GM19238 (cell line): ENCODE data around the gene KRT75.

Source experiments
- DNase-seq: peaks from one replicate; pipeline ENCODE4 v3.0.0; 2011; ENCODE audit warnings: low spot score; ENCODE audit not compliant: insufficient read length

Gene KRT75

DNA sequence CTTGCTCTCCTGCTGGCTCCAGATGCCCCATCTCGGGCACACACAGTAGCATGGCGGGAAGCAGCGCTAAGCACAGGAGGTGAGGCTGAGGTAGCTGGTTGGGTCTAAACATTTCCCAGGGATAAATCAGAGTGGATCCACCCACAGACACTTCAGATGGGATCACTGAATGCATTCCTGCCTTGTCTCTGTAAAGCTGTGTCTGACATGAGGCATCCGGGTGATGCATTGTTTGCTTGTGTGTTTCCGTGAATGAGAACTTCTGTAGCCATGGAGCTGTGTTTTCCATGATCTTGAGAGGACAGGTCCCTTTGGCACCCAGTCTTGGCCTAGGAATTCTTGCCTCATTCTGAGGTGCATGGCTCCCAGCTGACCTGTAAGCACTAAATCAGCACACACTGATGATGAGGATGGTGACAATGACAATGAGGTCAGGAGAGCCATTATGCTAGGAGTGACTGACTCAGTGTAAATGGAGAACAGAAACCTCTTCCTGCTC lies 6.7 kb upstream of the KRT75 start:
- DNase-seq: no peak

DNA sequence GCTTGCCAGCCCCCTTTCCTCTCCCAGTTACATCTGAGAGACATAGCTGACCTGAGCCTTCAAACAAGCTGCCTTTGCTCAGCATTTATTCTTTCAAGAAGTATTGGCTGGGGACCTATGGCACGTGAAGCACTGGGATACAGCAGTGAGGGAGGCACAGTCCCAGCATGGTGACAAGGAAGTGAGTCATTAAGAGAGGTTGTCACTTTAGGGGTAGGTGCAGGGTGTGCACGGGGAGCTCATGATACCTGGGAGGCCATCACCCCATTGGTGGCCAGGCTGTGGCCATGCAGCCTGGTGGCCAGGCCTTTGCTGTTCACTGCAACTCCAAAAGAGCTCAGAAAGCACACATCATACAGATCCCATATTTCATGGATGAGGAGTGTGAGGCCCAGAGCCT lies 5.7 kb upstream of the KRT75 start:
- no peak for DNase-seq

DNA sequence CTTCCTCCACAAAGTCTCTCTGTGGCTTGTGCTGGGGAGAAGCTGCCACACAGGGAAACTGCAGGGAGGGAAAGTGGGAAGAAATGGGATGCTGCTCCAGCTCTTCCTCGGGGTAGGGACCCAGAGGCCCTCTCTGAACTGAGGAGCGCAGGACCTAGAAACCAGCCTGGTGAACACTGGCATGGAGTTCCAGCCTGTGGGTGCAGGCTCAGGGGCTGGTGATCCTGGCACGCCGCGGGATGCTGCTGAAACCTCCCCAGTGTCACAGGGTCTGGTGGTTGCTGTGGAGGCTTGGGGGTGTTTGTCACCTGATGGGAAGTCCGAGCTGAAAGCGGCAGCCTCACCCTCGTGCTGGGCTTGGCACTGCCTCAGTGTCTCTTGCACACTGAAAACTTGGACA lies 5.2 kb upstream of the KRT75 start:
- no peak for DNase-seq

DNA sequence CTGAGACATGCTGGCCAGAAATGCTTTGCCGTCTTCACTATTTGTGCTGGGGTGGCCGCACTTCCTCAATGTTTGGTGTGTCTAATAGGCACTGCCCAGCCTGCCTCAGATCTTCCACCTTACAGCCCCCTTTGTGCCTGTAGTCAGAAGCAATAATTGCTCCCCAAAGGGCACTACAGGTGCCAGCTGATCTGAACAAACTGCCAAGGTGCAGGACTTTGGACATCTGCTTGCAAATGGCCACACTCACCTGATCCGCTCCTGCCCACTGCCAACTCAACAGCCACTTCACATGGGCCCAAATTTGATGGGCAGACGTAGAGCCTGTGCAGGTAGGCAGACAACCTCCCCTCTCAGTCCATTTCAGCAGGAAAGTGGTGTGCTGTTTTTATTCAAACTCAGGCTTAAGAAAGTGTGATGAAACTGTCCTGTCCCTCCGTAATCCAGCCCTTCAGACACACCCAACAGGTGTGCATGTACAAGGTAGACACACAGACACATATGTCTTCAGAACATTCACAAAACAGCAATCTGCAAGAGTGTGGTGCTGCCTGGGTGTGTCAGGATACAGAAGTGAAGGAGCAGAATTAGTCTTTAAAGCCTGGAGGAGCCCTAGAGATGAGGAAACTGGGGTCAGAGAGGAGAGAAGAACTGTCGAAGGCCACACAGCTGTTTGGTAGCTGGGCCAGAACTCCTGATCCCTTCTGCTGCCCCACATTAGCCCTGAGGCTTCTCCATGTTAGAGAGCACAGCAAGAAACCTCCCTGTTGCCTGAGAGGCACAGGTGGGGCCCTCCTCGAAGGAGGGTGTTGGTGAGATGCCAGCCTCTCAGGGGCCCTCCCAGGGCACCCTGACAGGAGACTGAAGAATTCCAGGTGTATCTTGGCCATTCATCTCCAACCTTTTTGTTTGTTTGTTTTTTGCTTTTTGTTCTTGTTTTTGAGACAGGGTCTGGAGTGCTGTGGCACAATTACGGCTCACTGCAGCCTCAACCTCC lies 4.4 kb upstream of the KRT75 start:
- no peak for DNase-seq

DNA sequence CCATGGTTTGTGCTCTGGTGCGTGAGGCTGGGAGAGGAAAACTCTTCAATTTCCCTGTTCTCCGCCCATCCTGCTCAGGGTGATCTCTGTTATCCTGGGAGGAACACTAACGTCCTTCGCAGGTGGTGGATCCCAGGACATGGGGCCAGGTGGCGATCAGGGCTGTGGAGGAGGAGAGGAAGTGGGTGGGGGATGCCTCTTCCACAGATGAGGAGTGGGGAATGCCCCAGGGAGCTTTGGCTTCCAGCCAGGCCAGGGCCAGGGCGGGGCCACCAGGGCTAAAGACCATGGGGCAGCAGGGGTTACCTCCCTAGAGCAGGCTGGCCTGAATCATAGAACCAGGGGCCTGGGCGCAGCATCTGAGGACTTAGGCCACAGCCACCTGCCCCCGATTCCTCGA lies 3.3 kb upstream of the KRT75 start:
- DNase-seq: no peak

DNA sequence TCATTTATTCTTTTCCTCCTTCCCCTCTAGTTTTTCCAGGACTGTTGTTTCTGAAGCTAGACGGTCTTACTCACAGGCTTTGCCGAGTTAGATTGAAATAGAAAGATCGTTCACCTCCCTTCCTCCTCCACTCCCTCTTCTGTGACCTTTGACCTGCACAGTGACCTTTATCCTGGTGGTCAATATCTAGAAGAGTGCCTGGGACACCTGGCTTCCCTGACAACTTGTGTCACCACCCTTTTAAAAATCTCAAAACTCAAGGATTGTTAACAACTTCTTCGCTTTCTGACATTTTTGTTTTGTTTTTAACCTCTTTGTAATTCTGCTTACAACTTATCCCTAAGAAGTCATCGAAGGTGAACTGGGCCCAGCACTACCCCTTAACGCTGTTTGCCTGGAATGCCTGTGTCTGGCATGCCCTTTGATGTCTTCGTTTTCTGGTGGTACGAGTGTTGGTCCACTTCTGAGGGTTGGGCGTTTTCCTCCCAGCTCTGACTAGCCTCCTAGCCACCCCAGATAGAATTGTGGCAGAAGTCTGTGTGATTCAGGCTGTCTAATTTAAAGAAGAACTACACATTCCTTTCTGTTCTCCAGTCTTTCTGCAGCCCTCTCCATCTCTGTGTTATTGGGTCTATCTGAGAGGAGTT lies 2.8 kb upstream of the KRT75 start:
- no peak for DNase-seq

DNA sequence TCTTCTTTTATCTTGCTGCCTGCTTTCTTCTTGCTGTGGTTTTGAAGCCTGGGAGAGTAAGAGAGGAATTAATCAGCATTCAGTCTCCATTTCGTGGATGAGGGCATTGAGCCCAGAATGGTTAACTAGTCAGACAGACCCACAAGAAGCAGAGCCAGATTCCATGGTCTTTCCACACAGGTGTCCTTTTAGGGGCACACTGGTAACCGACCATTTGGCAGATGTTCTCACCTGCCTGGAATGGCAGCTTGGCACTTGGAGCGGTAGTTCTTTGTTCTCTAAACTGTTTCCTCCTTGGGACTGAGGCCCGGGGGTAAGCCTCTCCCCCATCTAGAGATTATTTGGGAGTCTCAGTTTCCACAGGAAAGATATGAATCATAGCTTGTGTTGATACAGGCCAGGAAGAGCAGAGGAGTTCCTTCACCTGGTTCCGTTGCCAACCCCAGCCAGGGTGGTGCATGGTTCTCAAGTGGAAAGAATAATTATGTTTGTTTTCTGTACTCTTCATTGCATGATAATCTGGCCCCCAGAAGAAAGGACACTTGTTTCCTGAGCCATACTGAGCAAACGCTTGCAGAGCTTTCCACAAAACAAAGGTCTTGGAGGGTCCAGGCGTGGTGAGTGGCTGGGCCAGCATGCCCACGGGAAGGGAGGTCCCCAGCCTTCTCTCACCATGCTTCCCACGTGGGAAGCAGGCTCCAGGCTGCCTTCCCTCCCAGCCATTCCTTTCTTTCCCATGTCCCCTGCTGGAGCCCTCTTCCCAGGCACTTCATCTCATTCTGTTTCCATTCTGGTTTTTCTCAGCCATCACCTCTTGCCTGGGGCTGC lies 2.0 kb upstream of the KRT75 start:
- DNase-seq: no peak

DNA sequence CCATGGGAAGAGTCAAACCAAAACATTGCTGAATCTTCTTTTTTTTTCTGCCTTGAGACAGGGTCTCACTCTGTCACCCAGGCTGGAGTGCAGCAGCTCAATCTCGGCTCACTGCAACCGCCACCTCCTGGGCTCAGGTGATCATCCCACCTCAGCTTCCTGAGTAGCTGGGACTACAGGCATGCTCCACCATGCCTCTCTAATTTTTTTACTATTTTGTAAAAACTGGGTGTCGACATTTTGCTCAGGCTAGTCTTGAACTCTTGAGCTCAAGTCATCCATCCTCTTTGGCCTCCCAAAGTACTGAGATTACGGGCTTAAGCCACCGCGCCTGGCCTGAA lies 1.5 kb upstream of the KRT75 start:
- no peak for DNase-seq

DNA sequence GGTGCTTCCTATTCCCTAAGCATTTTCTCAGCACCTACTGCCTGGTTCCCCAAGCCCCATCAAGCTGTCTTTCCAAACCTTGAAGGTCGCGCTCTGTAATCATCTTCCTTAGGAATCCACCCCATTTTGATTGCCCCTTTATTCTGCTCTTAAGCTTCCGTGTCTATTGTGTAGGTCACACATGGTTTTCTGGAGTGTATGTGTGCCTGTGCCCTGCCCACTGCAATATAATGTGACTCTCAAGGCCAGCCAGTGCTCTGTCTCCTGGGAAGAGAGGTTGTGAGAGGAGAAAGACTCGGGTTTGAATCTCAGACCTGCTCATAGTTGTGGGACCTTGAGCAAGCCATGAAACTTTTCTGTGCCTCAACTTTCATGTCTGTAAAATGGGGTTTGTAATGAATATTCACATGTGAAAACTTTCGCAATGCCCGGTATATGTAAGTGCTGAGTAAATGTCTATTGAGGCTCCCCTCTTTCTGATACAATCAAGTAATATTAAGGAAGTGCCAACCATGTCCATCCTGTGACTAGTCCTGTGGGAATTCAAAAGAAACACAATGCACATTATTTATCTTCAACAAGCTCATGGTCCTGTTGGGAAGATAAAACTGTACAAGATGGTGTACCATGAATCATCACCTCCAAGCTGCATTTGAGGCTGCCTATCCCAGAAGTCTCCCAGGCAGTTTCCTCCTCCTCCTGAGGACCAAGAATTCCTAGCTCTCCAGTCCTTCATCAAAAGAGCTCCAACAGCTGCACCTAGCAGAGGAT lies 774 bp upstream of the KRT75 start:
- no peak for DNase-seq

DNA sequence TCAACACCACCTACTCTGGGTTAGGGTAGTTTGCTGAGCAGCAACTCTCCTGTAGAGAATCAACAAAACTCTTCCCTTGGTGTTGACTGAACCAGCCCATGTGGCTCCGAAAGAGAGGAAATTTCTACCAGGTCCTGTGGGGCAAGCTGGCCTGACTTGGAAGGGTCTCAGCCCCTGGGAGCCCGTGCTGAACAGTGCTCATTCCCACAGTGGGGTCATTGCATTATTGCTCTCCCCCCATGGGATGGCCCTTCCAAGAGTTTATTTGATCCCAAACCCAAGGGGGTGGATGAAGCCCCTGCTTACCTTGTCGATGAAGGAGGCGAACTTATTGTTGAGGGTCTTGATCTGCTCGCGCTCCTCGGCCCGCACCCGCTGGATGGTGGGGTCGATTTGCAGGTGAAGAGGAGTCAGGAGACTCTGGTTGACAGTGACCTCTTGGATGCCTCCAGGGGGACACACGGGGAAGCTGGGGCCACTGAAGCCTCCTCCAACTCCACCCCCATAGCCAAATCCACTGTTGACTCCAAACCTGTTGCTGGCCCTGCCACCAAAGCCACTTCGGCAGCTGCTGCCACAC lies 580 bp downstream of the KRT75 start:
- DNase-seq: no peak

DNA sequence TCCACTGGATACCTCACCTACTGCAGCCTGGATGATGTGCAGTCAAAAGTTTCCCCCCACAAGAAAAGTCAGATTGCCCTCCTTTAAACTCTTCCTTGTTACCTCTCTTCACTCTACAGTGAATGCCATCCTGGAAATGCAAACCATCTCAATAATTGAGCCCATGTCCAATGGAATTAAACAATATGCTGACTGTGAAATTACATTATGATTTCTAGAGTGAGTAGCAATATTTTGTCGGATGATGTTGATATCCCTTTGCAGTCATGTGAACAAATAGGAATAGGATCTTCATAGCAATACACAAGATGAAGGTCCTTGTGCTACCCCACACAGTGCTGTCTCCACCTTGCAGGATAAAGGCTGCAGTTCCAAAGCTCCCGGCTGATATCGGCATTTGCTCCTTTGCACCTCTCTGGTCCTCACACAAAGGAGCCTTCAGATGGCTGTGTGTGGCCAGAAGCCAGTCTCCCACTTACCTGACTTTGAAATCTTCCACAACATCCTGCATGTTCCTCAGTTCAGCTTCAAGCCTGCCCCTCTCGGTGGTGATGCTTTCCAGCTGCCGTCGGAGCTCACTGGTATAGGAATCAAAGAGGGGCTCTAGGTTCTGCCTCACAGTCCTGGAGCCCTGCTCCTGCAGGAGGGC lies 1.5 kb downstream of the KRT75 start:
- no peak for DNase-seq

DNA sequence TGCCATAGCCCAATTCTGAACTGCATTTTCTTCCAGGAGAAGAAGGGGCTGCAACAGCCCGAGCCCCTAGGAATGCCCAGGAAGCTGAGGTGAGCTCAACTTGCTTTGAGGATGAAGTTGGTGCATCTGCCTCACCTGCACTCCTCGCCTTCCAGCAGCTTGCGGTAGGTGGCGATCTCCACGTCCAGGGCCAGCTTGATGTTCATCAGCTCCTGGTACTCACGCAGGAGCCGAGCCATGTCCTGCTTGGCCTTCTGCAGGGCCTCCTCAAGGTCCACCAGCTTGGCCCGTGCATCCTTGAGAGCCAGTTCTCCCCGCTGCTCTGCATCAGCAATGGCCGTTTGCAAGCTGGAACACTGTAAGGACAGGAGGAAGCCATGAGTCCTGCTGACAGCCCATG lies 6.0 kb downstream of the KRT75 start:
- DNase-seq: no peak

DNA sequence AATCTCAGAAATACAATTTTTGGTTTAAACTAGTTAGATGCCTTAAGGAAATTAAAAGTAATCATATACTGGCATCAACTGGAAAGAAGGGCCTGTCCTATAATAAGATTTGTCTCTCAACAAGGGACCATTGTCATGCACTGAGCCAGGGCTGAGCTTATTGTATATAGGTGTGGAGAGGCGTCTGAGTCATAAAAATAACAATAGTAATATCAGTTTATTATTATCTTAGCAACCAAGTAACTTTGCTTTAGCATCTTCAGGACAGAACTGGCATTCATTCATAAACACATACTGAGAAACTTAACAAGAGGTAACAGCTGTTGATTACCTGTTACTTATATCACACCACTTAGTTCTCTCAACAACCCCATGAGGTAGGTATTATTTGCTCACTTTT lies 7.1 kb downstream of the KRT75 start:
- DNase-seq: no peak

DNA sequence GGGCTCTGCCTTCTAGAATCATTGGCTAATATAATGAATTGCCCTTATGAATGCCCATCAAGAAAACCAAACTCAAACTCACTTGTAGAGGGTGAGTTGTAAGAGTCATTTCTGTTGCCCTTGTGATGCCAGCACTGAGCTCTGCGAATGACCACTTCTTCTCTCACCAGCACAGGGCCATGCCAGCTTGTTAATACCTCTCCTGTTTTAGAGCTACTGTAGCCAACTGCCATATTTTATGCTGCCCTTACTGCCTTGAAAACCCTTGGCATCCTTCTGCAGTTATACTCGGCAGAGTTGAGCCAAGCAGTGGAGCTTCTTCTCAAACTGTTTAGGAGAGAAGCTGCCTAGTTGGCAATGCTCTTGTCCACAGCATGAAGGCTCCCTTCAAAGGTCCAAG lies 8.1 kb downstream of the KRT75 start:
- DNase-seq: no peak

DNA sequence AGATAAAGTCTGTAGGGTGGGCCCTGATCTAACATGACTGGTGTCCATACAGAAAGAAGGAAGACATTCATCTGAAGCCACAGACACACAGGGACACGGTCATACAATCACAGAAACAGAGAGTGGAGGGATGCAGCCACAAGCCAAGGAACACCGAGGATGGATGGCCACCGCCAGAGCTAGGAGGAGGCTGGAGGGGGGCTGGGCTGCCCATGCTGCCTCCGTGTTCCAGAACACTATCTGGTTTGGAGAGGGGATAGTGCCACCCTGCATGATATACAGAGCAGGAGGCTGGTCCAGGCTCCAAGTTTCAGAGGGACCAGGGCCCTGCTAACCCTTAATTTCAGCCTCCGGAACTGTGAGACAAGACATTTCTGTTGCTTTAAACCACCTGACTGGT lies 8.7 kb downstream of the KRT75 start:
- no peak for DNase-seq

DNA sequence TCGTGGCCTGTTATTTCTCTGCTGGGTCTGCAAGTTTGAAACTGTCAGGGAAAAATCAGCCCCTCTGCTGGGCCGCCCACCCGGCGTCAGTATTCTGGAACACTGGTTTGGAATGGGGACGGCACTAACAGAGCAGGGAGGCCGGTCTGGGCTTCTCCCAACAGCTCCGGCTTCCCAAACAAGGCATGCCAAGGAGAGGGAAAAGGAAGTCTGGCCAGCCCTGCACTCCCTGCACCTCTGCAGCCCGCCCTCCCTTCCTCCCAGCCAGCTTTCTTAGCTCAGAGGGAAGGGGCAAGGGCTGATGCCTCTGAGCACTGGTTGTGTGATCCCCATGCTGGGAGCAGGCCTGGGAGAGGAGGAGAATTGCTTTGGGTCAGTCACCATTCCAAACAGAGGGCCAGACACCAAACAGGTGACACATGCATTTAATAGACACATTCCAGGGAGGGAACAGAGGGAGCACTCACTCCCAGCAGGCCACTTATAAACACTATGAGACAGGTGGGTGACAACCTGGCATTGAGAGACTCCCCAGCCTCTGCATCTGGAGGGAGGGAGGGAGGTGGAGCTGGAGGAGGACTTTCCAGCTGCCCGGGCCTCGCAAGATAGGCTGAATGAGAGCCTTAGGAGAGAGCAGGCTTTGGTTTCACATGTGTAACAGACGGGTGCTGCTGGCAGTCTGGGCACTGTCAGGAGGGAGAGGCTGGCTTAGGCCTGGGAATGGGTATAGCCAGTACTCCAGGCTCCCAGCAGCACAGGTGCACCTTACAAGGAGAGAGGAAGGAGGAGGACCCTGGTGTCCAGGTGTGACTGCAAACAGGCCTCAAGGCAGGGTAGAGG lies 10.3 kb downstream of the KRT75 start:
- DNase-seq: no peak

DNA sequence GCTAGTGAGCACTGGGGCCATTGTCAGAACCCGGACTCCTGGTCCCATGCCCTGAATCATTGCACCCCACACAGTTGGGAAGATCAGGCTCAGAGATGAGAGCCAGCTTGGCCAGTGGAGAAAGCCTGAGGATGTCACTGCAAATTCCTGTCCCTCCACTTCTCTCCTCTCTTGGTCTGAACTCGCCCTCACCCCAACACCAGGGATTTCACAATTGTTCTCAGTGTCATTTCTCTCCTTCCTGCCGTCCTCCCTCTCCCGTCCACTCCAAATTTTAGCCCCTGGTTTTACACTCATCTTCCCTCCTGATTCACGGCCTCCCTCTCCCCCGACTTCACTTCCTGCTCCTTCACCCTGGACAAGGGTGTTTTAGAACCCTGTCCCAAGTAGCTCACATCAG lies 11.1 kb downstream of the KRT75 start:
- DNase-seq: no peak

DNA sequence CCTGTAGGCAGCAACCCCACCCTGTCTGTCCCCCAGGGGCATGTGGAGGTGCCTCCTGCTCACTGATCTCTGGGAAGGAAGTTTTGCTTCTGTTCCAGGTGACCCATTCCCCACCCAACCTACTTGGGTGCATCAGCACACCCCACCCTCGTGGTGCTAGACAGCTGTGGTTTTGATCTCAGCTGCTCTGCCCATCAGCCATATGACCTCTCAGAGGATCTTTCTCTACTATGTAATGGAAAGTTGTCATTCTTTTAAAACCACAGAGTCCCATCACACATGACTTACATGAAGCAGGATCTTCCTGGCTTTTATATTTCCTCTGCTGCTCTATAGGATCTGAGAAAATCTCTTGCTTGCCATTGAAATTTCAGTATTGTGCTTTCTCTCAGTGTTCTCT lies 14.5 kb downstream of the KRT75 start:
- DNase-seq: no peak

DNA sequence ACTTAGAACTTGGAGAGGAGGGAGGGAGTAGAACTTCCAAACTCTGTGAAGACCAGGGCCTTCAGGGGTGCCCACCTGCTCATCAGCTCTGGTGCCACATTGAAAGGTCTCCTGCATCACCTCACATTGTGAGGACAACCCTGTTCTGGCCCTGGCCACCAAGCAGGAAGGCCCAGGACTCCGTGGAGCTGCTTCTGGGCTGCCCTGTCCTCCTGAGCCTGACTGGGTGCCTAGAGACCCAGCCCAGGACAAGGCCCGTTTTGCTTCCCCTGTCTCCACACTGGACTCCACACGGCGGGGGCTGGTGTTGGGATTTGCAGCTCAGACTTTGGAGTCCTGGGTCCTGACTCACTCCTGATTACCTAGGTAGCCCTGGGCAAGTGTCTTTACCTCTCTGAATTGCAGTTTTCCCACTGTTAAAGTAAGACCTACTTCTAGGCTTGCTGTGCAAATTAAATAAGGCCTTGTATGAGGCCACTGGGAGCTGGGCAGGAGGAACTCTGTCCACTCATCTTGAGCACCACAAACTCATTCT lies 15.5 kb downstream of the KRT75 start:
- no peak for DNase-seq
